Measurements from ENCODE around the gene MAGI1.

GRCh38 chr3:65857327-65857726 is 181.4 kb downstream of the MAGI1 start:
- TF ChIP-seq TCF4 (CRISPR knock-in tag; IDR thresholded peaks at IDR 0.05; ENCODE audit: borderline replicate concordance) (no peak), PATZ1 (CRISPR knock-in tag; IDR thresholded peaks at IDR 0.05; ENCODE audit: borderline replicate concordance) (no peak), ISL1 (CRISPR knock-in tag; IDR thresholded peaks at IDR 0.05) (no peak), ZNF70 (CRISPR knock-in tag; IDR thresholded peaks at IDR 0.05) (no peak), ZNF8 (CRISPR knock-in tag; IDR thresholded peaks at IDR 0.05) (no peak), ZFP3 (CRISPR knock-in tag; IDR thresholded peaks at IDR 0.05) (no peak), RARB (CRISPR knock-in tag; IDR thresholded peaks at IDR 0.05) (no peak), ZNF565 (CRISPR knock-in tag; conservative IDR thresholded peaks at IDR 0.05; ENCODE audit: low read depth) (no peak), ARNTL (CRISPR knock-in tag; IDR thresholded peaks at IDR 0.05; ENCODE audit: borderline replicate concordance, low read depth) (no peak), OSR1 (CRISPR knock-in tag; IDR thresholded peaks at IDR 0.05) (no peak), SNAI2 (CRISPR knock-in tag; IDR thresholded peaks at IDR 0.05) (no peak), ZFP30 (CRISPR knock-in tag; IDR thresholded peaks at IDR 0.05) (no peak), BACH2 (CRISPR knock-in tag; IDR thresholded peaks at IDR 0.05; ENCODE audit: borderline replicate concordance) (no peak)
- TF ChIP-seq, protein P1, sequence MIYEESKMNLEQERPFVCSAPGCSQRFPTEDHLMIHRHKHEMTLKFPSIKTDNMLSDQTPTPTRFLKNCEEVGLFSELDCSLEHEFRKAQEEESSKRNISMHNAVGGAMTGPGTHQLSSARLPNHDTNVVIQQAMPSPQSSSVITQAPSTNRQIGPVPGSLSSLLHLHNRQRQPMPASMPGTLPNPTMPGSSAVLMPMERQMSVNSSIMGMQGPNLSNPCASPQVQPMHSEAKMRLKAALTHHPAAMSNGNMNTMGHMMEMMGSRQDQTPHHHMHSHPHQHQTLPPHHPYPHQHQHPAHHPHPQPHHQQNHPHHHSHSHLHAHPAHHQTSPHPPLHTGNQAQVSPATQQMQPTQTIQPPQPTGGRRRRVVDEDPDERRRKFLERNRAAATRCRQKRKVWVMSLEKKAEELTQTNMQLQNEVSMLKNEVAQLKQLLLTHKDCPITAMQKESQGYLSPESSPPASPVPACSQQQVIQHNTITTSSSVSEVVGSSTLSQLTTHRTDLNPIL (CRISPR knock-in tag; IDR thresholded peaks at IDR 0.05; ENCODE audit: low read depth) = no peak
